Colonic mucosa (tissue), 4 donors: ENCODE measurements around the gene TNFRSF11A. TPM values are rescaled to one million over a fixed set of nuclear protein-coding genes. Genes with fewer than 3 reads are reported as not detected.

Experiments used
- DNase-seq: peaks from one replicate; pipeline ENCODE4 v3.0.0-alpha.2; 2020
- H3K27ac ChIP-seq: fragments of 200-600 bp; one replicate; pipeline ENCODE4 v1.8.0; 2021
- H3K27me3 ChIP-seq: fragments of 200-600 bp; one replicate; pipeline ENCODE4 v1.8.0; 2021
- H3K36me3 ChIP-seq: fragments of 200-600 bp; one replicate; pipeline ENCODE4 v1.8.0; 2021
- H3K4me1 ChIP-seq: fragments of 200-600 bp; one replicate; pipeline ENCODE4 v1.8.0; 2021; ENCODE audit warnings: mild to moderate bottlenecking
- H3K4me3 ChIP-seq: fragments of 200-600 bp; one replicate; pipeline ENCODE4 v1.8.0; 2021
- H3K9ac ChIP-seq, 2 donors: one replicate each; pipeline ENCODE4 v1.7.0; 2013; ENCODE audit warnings: control low read depth in 2 of 2, low read depth in 2 of 2, low read length in 2 of 2
- H3K9me3 ChIP-seq: fragments of 200-600 bp; one replicate; pipeline ENCODE4 v1.8.0; 2021
- intact Hi-C: fragments of 100-400 bp; cut with DNase I; formaldehyde crosslinking; loops from one replicate; pipeline ENCODE4 v1.14.1; 2022
- total RNA-seq, 2 donors: library from RNA; stranded (reverse); fragmentation: NEBNext Ultra II Directional in 1 of 2; extraction: Animal tissue kit (Norgen Biotek cat#: 25700) in 1 of 2; gene quantifications; one replicate each; pipeline ENCODE4 v1.2.1, GENCODE V29; 2021
- TF ChIP-seq, protein P1 (sequence below): fragments of 200-600 bp; IDR thresholded peaks from one replicate; pipeline ENCODE4 v1.8.0; 2022; ENCODE audit warnings: antibody characterized with exemption, mild to moderate bottlenecking
- donor health status: healthy.
- donor health status: DM: no; HTN: no; CAD: no.
- donor health status: DM: no; HTN: no; CAD: no.

Gene TNFRSF11A
- total RNA-seq, 2 donors from 2014 or later = 80.6 to 86.6 TPM

GRCh38 chr18:62399781-62400308 lies 74.7 kb downstream of the TNFRSF11A start:
- intact Hi-C loops = no loop called here
- Histone ChIP-seq H3K9me3 (no peaks in the 10 kb centered on the region), H3K27ac (peak overlapping the region; percentile 15), H3K9ac (no peak overlapping the region), H3K27me3 (no peaks in the 10 kb centered on the region), H3K4me3 (no peak overlapping the region), H3K4me1 (no peaks in the 10 kb centered on the region), H3K36me3 (no peaks in the 10 kb centered on the region)
- peak; percentile 56 for DNase-seq
- TF ChIP-seq, protein P1, sequence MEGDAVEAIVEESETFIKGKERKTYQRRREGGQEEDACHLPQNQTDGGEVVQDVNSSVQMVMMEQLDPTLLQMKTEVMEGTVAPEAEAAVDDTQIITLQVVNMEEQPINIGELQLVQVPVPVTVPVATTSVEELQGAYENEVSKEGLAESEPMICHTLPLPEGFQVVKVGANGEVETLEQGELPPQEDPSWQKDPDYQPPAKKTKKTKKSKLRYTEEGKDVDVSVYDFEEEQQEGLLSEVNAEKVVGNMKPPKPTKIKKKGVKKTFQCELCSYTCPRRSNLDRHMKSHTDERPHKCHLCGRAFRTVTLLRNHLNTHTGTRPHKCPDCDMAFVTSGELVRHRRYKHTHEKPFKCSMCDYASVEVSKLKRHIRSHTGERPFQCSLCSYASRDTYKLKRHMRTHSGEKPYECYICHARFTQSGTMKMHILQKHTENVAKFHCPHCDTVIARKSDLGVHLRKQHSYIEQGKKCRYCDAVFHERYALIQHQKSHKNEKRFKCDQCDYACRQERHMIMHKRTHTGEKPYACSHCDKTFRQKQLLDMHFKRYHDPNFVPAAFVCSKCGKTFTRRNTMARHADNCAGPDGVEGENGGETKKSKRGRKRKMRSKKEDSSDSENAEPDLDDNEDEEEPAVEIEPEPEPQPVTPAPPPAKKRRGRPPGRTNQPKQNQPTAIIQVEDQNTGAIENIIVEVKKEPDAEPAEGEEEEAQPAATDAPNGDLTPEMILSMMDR = peak; percentile 23

GRCh38 chr18:62400916-62401315 lies 75.8 kb downstream of the TNFRSF11A start:
- TF ChIP-seq, protein P1 = no peak

GRCh38 chr18:62402342-62402948 lies 77.3 kb downstream of the TNFRSF11A start:
- intact Hi-C loops = no loop called here
- no peaks in the 10 kb centered on the region for H3K9me3 ChIP-seq
- no peak overlapping the region for H3K9ac ChIP-seq
- H3K4me3 ChIP-seq = no peak overlapping the region
- no peak for DNase-seq
- no peaks in the 10 kb centered on the region for H3K36me3 ChIP-seq
- H3K4me1 ChIP-seq = no peaks in the 10 kb centered on the region
- H3K27me3 ChIP-seq = no peaks in the 10 kb centered on the region
- H3K27ac ChIP-seq = no peak overlapping the region
- TF ChIP-seq, protein P1 = no peak

More at GRCh38 chr18:62400916-62401315, 75.8 kb downstream of the TNFRSF11A start:
- Histone ChIP-seq H3K36me3 (no peaks in the 10 kb centered on the region), H3K27ac (no peak overlapping the region), H3K9me3 (no peaks in the 10 kb centered on the region), H3K4me3 (no peak overlapping the region), H3K4me1 (no peaks in the 10 kb centered on the region), H3K27me3 (no peaks in the 10 kb centered on the region), H3K9ac (no peak overlapping the region)
- no peak for DNase-seq
- intact Hi-C loops = no loop called here

DNA sequence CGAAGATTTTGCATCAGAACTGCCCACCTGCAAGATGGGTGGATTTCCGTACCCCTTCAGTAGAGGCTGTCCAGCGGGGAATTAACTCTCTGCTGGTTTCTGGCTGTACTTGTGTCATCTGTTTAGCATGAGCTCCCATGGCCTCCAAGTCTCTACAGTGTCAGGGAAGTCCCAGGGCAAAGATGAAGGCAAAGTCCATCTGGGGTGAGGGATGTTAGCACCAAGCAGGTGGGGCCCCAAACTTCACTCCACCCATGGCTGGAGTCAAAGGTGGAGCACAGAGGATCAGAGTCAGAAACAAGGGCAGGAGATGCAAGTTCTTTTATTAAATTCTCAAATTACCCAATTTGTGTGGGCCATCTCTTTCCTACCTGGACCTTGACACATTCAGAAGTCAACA lies 78.0 kb downstream of the TNFRSF11A start:
- TF ChIP-seq, protein P1 = no peak
- no peak overlapping the region for H3K4me3 ChIP-seq
- no peaks in the 10 kb centered on the region for H3K9me3 ChIP-seq
- DNase-seq = peak; percentile 46
- H3K4me1 ChIP-seq = no peaks in the 10 kb centered on the region
- H3K9ac ChIP-seq = no peak overlapping the region
- no peaks in the 10 kb centered on the region for H3K27me3 ChIP-seq
- no peaks in the 10 kb centered on the region for H3K36me3 ChIP-seq
- intact Hi-C loops = no loop called here
- no peak overlapping the region for H3K27ac ChIP-seq

- TF ChIP-seq, protein P1 = no peak
- Histone ChIP-seq H3K9ac (no peak overlapping the region), H3K4me3 (no peak overlapping the region), H3K27me3 (no peaks in the 10 kb centered on the region), H3K27ac (no peak overlapping the region), H3K36me3 (no peaks in the 10 kb centered on the region), H3K4me1 (no peaks in the 10 kb centered on the region), H3K9me3 (no peaks in the 10 kb centered on the region)
- intact Hi-C loops = no loop called here
- no peak for DNase-seq
Observed at GRCh38 chr18:62404881-62405280, 79.8 kb downstream of the TNFRSF11A start.
